Measurements from ENCODE around the gene IGSF22. TPM values are rescaled to one million over a fixed set of nuclear protein-coding genes. Genes with fewer than 3 reads are reported as not detected.
A peak's percentile ranks its signal among the peaks of the same experiment; 100 is the strongest.

Gene IGSF22
- total RNA-seq, 4 donors from 2014 or later, result not detected

DNA sequence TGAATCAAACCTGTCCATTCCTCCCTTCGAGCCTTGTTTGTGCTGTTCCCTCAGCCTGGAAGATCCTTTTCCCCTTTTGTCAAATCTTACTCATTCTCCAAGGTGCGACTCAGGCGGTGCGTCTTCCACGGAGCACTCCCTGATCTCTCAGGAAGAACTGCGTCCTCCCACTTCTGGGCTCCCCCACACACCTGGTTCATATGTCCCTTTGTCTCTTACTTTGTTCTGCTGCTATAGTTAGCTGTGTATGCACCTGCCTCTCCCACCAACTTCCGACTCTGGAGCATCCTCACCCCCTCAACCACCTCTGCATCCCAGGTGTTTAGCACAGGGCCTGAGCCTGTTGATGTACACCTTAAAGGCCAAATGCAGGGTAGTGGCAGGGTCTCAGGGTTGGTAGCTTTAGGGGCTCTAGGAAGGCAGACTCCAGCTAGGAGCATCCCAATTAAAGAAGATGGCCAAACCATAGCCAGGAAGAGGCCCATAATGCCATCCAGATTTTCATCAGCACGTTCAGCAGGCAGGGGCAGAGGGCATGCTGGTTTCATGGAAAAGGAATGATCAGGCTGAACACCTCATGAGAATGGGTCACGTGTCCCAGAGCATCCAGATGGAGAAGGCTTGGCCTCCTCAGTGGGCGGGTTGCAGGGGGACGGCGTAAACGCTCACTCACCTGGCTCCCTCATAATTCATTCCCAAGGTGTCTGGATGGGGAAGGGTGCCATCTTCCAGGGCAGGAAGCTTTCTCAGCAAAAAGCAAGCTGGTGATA, 45.5 kb upstream of the IGSF22 start:
- H3K27me3 ChIP-seq, result no peaks in the 10 kb centered on the region

DNA sequence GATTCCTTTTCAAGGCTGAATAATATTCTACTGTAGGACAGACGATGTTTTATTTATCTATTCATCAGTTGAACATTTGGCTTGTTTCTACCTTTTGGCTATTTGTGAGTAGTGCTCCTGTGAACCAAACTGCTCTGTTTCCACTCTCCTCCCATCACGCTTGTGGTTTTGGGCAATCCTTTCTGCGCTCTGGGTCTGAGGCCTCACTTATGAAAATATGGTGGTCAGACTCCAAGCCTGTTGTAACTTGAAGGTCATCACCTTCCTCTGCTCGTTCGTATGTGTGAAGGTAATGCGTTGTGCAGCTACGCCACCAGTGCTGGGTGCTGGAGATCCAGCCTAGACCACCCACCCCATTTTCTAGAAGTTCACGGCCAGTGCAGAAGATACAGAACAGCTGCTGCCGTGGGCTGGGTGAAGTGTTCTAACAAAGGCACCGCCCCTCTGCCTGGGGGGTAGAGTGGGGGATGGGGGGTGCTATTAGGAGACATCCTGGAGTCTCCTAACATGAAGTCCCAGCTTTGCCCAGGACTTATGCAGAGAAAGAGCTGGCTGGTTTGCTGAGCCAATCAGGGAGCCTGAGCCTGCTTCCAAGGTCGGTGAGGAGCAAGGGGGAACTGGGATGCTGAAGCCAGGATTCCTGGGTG, 44.6 kb upstream of the IGSF22 start:
- Histone ChIP-seq H3K27ac (no peak overlapping the region), H3K36me3 (no peaks in the 10 kb centered on the region), H3K27me3 (no peaks in the 10 kb centered on the region), H3K9me3 (no peaks in the 10 kb centered on the region), H3K4me3 (no peak overlapping the region), H3K4me1 (no peaks in the 10 kb centered on the region)
- TF ChIP-seq CTCF (IDR thresholded peaks at IDR 0.05 in 4 of 5, conservative IDR thresholded peaks at IDR 0.05 in 1 of 5) (no peak), POLR2A (IDR thresholded peaks at IDR 0.05) (no peak)
- DNase-seq, result no peak
- in situ Hi-C loops (cut with MboI; ENCODE audit: low sequenced_read_pairs in 4 of 4), result no loop called here
- intact Hi-C loops (cut with DNase I; ENCODE audit: low total_unique reads), result no loop called here
- no peak for ATAC-seq

More for the DNA sequence above, 45.5 kb upstream of the IGSF22 start:
- no peak for ATAC-seq
- no peak for DNase-seq
- Histone ChIP-seq H3K9me3 (no peaks in the 10 kb centered on the region), H3K4me1 (no peaks in the 10 kb centered on the region), H3K36me3 (no peaks in the 10 kb centered on the region), H3K27ac (no peak overlapping the region), H3K4me3 (no peak overlapping the region)
- no peak for TF ChIP-seq POLR2A (IDR thresholded peaks at IDR 0.05)
- TF ChIP-seq CTCF (IDR thresholded peaks at IDR 0.05 in 4 of 5, conservative IDR thresholded peaks at IDR 0.05 in 1 of 5), result no peak
- intact Hi-C loops (cut with DNase I; ENCODE audit: low total_unique reads), result no loop called here
- in situ Hi-C loops (cut with MboI; ENCODE audit: low sequenced_read_pairs in 4 of 4), result no loop called here

DNA sequence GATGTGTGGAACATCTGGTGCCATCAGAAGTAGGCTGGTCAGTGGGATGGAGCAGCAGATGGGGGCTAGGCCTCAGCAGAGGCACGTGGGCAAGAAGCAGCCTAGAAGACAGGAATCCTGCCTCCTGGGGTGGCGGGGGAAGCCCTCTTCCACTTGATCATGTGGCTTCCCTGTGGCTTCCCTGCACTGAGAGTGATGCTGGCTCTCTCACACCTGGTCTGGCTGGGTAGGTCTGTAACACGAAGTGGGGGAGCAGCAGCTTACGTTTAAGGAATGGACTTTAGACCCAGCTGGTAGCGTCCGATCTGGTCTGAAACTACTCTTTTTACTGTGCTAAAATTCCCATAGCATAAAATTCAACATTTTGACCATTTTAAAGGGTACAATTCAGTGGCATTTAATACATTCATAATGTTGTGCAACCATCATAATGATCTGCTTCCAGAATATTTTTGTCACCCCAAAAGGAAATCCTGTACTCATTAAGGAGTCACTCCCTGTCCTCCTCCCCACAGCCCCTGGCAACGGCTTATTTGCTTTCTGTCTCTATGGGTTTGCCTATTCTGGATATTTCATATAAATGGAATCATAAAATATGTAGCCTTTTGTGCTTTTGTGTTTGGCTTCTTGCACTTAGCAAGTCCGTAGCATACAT, 43.9 kb upstream of the IGSF22 start:
- ATAC-seq (no peak), DNase-seq (no peak)
- intact Hi-C loops (cut with DNase I; ENCODE audit: low total_unique reads), result no loop called here
- in situ Hi-C loops (cut with MboI; ENCODE audit: low sequenced_read_pairs in 4 of 4), result no loop called here
- Histone ChIP-seq H3K36me3 (no peaks in the 10 kb centered on the region), H3K9me3 (no peaks in the 10 kb centered on the region), H3K27me3 (no peaks in the 10 kb centered on the region), H3K4me3 (no peak overlapping the region), H3K4me1 (no peaks in the 10 kb centered on the region), H3K27ac (no peak overlapping the region)
- TF ChIP-seq POLR2A (IDR thresholded peaks at IDR 0.05), result no peak
- TF ChIP-seq CTCF (IDR thresholded peaks at IDR 0.05 in 4 of 5, conservative IDR thresholded peaks at IDR 0.05 in 1 of 5), result no peak

DNA sequence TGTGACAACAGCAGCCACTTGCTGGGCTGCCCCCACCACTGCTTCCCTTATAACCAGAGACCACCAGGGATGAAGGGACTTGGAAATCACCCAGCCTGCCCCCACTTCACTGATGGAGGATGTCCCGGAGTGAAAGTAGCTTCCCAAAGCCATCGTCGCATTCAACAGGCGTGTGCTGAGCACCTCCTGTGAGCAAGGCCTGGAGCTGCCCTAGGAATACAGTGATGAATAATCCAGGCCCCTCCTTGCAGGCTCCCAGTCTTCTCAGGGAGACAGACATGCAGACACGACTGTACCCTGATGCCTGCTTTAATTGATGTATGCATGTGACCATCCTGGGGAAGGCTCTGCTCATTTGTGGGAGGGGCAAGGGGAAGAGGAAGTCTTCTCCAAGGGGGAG, 43.0 kb upstream of the IGSF22 start:
- TF ChIP-seq POLR2A (IDR thresholded peaks at IDR 0.05) (no peak), CTCF (IDR thresholded peaks at IDR 0.05 in 4 of 5, conservative IDR thresholded peaks at IDR 0.05 in 1 of 5) (no peak)
- no peak for ATAC-seq
- in situ Hi-C loops (cut with MboI; ENCODE audit: low sequenced_read_pairs in 4 of 4) (no loop called here), intact Hi-C loops (cut with DNase I; ENCODE audit: low total_unique reads) (no loop called here)
- Histone ChIP-seq H3K36me3 (no peaks in the 10 kb centered on the region), H3K9me3 (no peaks in the 10 kb centered on the region), H3K27me3 (no peaks in the 10 kb centered on the region), H3K27ac (peak overlapping the region in 1 of 4 donors; percentile 58), H3K4me3 (no peak overlapping the region), H3K4me1 (no peaks in the 10 kb centered on the region)
- DNase-seq, result no peak
